Ishikawa (cell line): ENCODE measurements around the gene ADCY2.

Experiments
- EGR1 ChIP-seq: IDR thresholded peaks from 2 replicates; pipeline ENCODE4 v1.6.1; 2012
- TAF1 ChIP-seq: IDR thresholded peaks from 2 replicates; pipeline ENCODE4 v1.6.1; 2012; ENCODE audit warnings: low read depth, mild to moderate bottlenecking
- YY1 ChIP-seq: IDR thresholded peaks from 2 replicates; pipeline ENCODE4 v1.6.1; 2012; ENCODE audit warnings: low read depth

GRCh38 chr5:7461371-7461770 is 65.4 kb downstream of the ADCY2 start:
- TF ChIP-seq YY1: no peak
- no peak for TF ChIP-seq TAF1
- TF ChIP-seq EGR1: no peak
